ENCODE data around the gene E2F4. TPM values are rescaled to one million over a fixed set of nuclear protein-coding genes. Genes with fewer than 3 reads are reported as not detected.

The E2F4 gene
- polyA plus RNA-seq, 6 donors from 2014 or later, result 54.0 to 75.9 (median 61.7) TPM

GRCh38 chr16:67202956-67203493 is 11.1 kb downstream of the E2F4 start:
- no peak for DNase-seq
- Mint-ChIP-seq H3K27ac (no peak overlapping the region), H3K4me1 (peaks cover 5 to 12% (median 11%) of the 10 kb centered on the region in 3 donors), H3K27me3 (no peaks in the 10 kb centered on the region), H3K4me3 (no peak overlapping the region), H3K9me3 (no peaks in the 10 kb centered on the region), H3K36me3 (peaks cover 0 to 6% of the 10 kb centered on the region in 2 donors)
- no peak for ATAC-seq (ENCODE audit: low read depth in 2 of 2)

GRCh38 chr16:67204076-67204475 is 12.1 kb downstream of the E2F4 start:
- ATAC-seq (ENCODE audit: low read depth in 2 of 2), result no peak
- Mint-ChIP-seq H3K36me3 (peaks cover 0 to 6% of the 10 kb centered on the region in 2 donors), H3K4me3 (no peak overlapping the region), H3K27me3 (no peaks in the 10 kb centered on the region), H3K9me3 (no peaks in the 10 kb centered on the region), H3K4me1 (peaks cover 0 to 8% (median 5%) of the 10 kb centered on the region in 3 donors), H3K27ac (peak overlapping the region in 1 of 6 donors; percentile 66)
- no peak for DNase-seq

GRCh38 chr16:67206129-67206837 is 14.3 kb downstream of the E2F4 start:
- no peaks in the 10 kb centered on the region for H3K36me3 Mint-ChIP-seq

GRCh38 chr16:67206838-67207248 is 14.9 kb downstream of the E2F4 start:
- no peak overlapping the region for H3K4me3 Mint-ChIP-seq
- no peaks in the 10 kb centered on the region for H3K36me3 Mint-ChIP-seq
- no peaks in the 10 kb centered on the region for H3K27me3 Mint-ChIP-seq
- ATAC-seq (ENCODE audit: low read depth in 2 of 2) (no peak), DNase-seq (no peak)
- H3K27ac Mint-ChIP-seq, result peak overlapping the region in 2 of 6 donors; percentile 43 to 47
- no peaks in the 10 kb centered on the region for H3K9me3 Mint-ChIP-seq
- peaks cover 0 to 3% (median 0%) of the 10 kb centered on the region in 3 donors for H3K4me1 Mint-ChIP-seq

More at GRCh38 chr16:67206129-67206837, 14.3 kb downstream of the E2F4 start:
- Mint-ChIP-seq H3K9me3 (no peaks in the 10 kb centered on the region), H3K27ac (peak overlapping the region in 2 of 6 donors; percentile 43 to 61), H3K27me3 (no peaks in the 10 kb centered on the region), H3K4me3 (no peak overlapping the region), H3K4me1 (peaks cover 0 to 3% (median 0%) of the 10 kb centered on the region in 3 donors)
- no peak for ATAC-seq (ENCODE audit: low read depth in 2 of 2)
- no peak for DNase-seq

- no peak overlapping the region for H3K4me3 Mint-ChIP-seq
- no peaks in the 10 kb centered on the region for H3K36me3 Mint-ChIP-seq
- H3K4me1 Mint-ChIP-seq, result peaks cover 0 to 3% (median 0%) of the 10 kb centered on the region in 3 donors
- DNase-seq (no peak), ATAC-seq (ENCODE audit: low read depth in 2 of 2) (no peak)
- H3K9me3 Mint-ChIP-seq, result no peaks in the 10 kb centered on the region
- no peak overlapping the region for H3K27ac Mint-ChIP-seq
- no peaks in the 10 kb centered on the region for H3K27me3 Mint-ChIP-seq
Observed at GRCh38 chr16:67207249-67208091, 15.5 kb downstream of the E2F4 start.

- ATAC-seq (ENCODE audit: low read depth in 2 of 2) (no peak), DNase-seq (no peak)
- peaks cover 0 to 3% (median 0%) of the 10 kb centered on the region in 3 donors for H3K4me1 Mint-ChIP-seq
- peak overlapping the region in 1 of 6 donors; percentile 59 for H3K27ac Mint-ChIP-seq
- H3K4me3 Mint-ChIP-seq, result no peak overlapping the region
- H3K36me3 Mint-ChIP-seq, result no peaks in the 10 kb centered on the region
- H3K9me3 Mint-ChIP-seq, result no peaks in the 10 kb centered on the region
- no peaks in the 10 kb centered on the region for H3K27me3 Mint-ChIP-seq
Observed at GRCh38 chr16:67208154-67208896, 16.4 kb downstream of the E2F4 start.

- DNase-seq (no peak), ATAC-seq (ENCODE audit: low read depth in 2 of 2) (no peak)
- Mint-ChIP-seq H3K4me3 (no peak overlapping the region), H3K36me3 (no peaks in the 10 kb centered on the region), H3K27me3 (no peaks in the 10 kb centered on the region), H3K9me3 (no peaks in the 10 kb centered on the region), H3K4me1 (peaks cover 0 to 3% (median 0%) of the 10 kb centered on the region in 3 donors), H3K27ac (no peak overlapping the region)
Observed at GRCh38 chr16:67209565-67209964, 17.6 kb downstream of the E2F4 start.

- Mint-ChIP-seq H3K4me3 (no peak overlapping the region), H3K27ac (peak overlapping the region in 1 of 6 donors; percentile 43), H3K36me3 (no peaks in the 10 kb centered on the region), H3K27me3 (no peaks in the 10 kb centered on the region), H3K9me3 (no peaks in the 10 kb centered on the region), H3K4me1 (peaks cover 0 to 3% (median 0%) of the 10 kb centered on the region in 3 donors)
- no peak for ATAC-seq (ENCODE audit: low read depth in 2 of 2)
- DNase-seq, result no peak
Observed at GRCh38 chr16:67210069-67210937, 18.3 kb downstream of the E2F4 start.

GRCh38 chr16:67211674-67212073 is 19.7 kb downstream of the E2F4 start:
- Mint-ChIP-seq H3K27me3 (no peaks in the 10 kb centered on the region), H3K4me1 (peaks cover 0 to 6% (median 5%) of the 10 kb centered on the region in 3 donors), H3K27ac (peak overlapping the region in 1 of 6 donors; percentile 36), H3K9me3 (no peaks in the 10 kb centered on the region), H3K4me3 (no peak overlapping the region), H3K36me3 (no peaks in the 10 kb centered on the region)
- no peak for ATAC-seq (ENCODE audit: low read depth in 2 of 2)
- DNase-seq, result no peak

- ATAC-seq (ENCODE audit: low read depth in 2 of 2), result no peak
- no peaks in the 10 kb centered on the region for H3K36me3 Mint-ChIP-seq
- H3K27ac Mint-ChIP-seq, result peak overlapping the region in 1 of 6 donors; percentile 26
- H3K27me3 Mint-ChIP-seq, result no peaks in the 10 kb centered on the region
- no peaks in the 10 kb centered on the region for H3K9me3 Mint-ChIP-seq
- peaks cover 0 to 9% (median 6%) of the 10 kb centered on the region in 3 donors for H3K4me1 Mint-ChIP-seq
- H3K4me3 Mint-ChIP-seq, result no peak overlapping the region
- no peak for DNase-seq
Observed at GRCh38 chr16:67212766-67213165, 20.8 kb downstream of the E2F4 start.

GRCh38 chr16:67213197-67214019 is 21.5 kb downstream of the E2F4 start:
- ATAC-seq (ENCODE audit: low read depth in 2 of 2) (no peak), DNase-seq (no peak)
- Mint-ChIP-seq H3K27ac (no peak overlapping the region), H3K27me3 (no peaks in the 10 kb centered on the region), H3K9me3 (no peaks in the 10 kb centered on the region), H3K4me3 (no peak overlapping the region), H3K4me1 (peaks cover 0 to 9% (median 6%) of the 10 kb centered on the region in 3 donors), H3K36me3 (no peaks in the 10 kb centered on the region)

GRCh38 chr16:67215706-67216105 is 23.8 kb downstream of the E2F4 start:
- no peak for DNase-seq
- Mint-ChIP-seq H3K9me3 (no peaks in the 10 kb centered on the region), H3K27me3 (no peaks in the 10 kb centered on the region), H3K4me1 (peaks cover 0 to 9% (median 3%) of the 10 kb centered on the region in 3 donors), H3K4me3 (no peak overlapping the region), H3K36me3 (peaks cover 0 to 3% of the 10 kb centered on the region in 2 donors), H3K27ac (peak overlapping the region in 2 of 6 donors; percentile 74 to 85)
- ATAC-seq (ENCODE audit: low read depth in 2 of 2), result no peak

All from naive B cell (primary cell).